GM12865 (cell line): ENCODE data around the gene MKI67.

Experiments
- DNase-seq: peaks from one replicate; pipeline ENCODE4 v3.0.0; 2010; ENCODE audit warnings: low read depth
- H3K4me3 ChIP-seq: 2 replicates; pipeline ENCODE4 v1.5.1; 2011; ENCODE audit warnings: mild to moderate bottlenecking, low read depth, low read length, control low read depth
- CTCF ChIP-seq: IDR thresholded peaks from 2 replicates; pipeline ENCODE4 v1.5.1; 2011; ENCODE audit warnings: low read length, control low read depth, low read depth, inconsistent platforms; ENCODE audit not compliant: insufficient read depth; ENCODE audit errors: missing control alignments

Gene MKI67

GRCh38 chr10:128050121-128050516 lies 76.1 kb downstream of the MKI67 start:
- TF ChIP-seq CTCF = no peak
- no peak for DNase-seq
- no peak overlapping the region for H3K4me3 ChIP-seq

GRCh38 chr10:128049226-128050120 lies 76.8 kb downstream of the MKI67 start:
- no peak overlapping the region for H3K4me3 ChIP-seq
- no peak for DNase-seq
- no peak for TF ChIP-seq CTCF

GRCh38 chr10:128048819-128049210 lies 77.4 kb downstream of the MKI67 start:
- TF ChIP-seq CTCF = no peak
- DNase-seq = no peak
- peak overlapping the region; percentile 65 for H3K4me3 ChIP-seq

GRCh38 chr10:128047991-128048818 lies 78.0 kb downstream of the MKI67 start:
- peak; percentile 59 for DNase-seq
- TF ChIP-seq CTCF = no peak
- peak overlapping the region; percentile 65 for H3K4me3 ChIP-seq

- peak overlapping the region; percentile 65 for H3K4me3 ChIP-seq
- no peak for TF ChIP-seq CTCF
- DNase-seq = peak; percentile 92
These were observed 78.9 kb downstream of the MKI67 start for GRCh38 chr10:128047351-128047750.

- DNase-seq = no peak
- H3K4me3 ChIP-seq = peak overlapping the region; percentile 65
- TF ChIP-seq CTCF = no peak
These were observed 79.3 kb downstream of the MKI67 start for GRCh38 chr10:128046953-128047290.
